Left ventricle myocardium inferior (tissue), 1 donor: ENCODE measurements around the gene RGS6. TPM values are rescaled to one million over a fixed set of nuclear protein-coding genes. Genes with fewer than 3 reads are reported as not detected.

Experiments used
- DNase-seq: peaks from one replicate; pipeline ENCODE4 v3.0.0-alpha.2; 2020
- H3K27ac ChIP-seq: fragments of 200-600 bp; replicated peaks from 2 replicates; pipeline ENCODE4 v1.8.0; 2021
- H3K27me3 ChIP-seq: fragments of 200-600 bp; 2 replicates; pipeline ENCODE4 v1.8.0; 2021; ENCODE audit warnings: low read depth
- H3K36me3 ChIP-seq: fragments of 200-600 bp; 2 replicates; pipeline ENCODE4 v1.8.0; 2021
- H3K4me1 ChIP-seq: fragments of 200-600 bp; 2 replicates; pipeline ENCODE4 v1.8.0; 2021
- H3K4me3 ChIP-seq: fragments of 200-600 bp; 2 replicates; pipeline ENCODE4 v1.8.0; 2021; ENCODE audit warnings: mild to moderate bottlenecking, moderate library complexity
- H3K9me3 ChIP-seq: fragments of 200-600 bp; replicated peaks from 2 replicates; pipeline ENCODE4 v1.8.0; 2021
- CTCF ChIP-seq: fragments of 200-600 bp; IDR thresholded peaks from 2 replicates; pipeline ENCODE4 v1.8.0; 2021; ENCODE audit warnings: antibody characterized with exemption, mild to moderate bottlenecking, borderline replicate concordance
- intact Hi-C: fragments of 100-400 bp; cut with micrococcal nuclease; formaldehyde crosslinking; loops from one replicate; pipeline ENCODE4 v1.11.0; 2022
- total RNA-seq: library from RNA; stranded (reverse); fragmentation: NEBNext Ultra II Directional; extraction: Animal tissue kit (Norgen Biotek cat#: 25700); gene quantifications from one replicate; pipeline ENCODE4 v1.2.1, GENCODE V29; 2021
- donor health status: DM: no; HTN: yes; CAD: no; lungs with severe emphysema.

RGS6 gene
- total RNA-seq, 1 donor from 2014 or later = 23.0 TPM

GRCh38 chr14:72408020-72408419 is 475.8 kb downstream of the RGS6 start:
- H3K4me1 ChIP-seq = peaks cover 5% of the 10 kb centered on the region
- intact Hi-C loops = no loop called here
- peak; percentile 9 for TF ChIP-seq CTCF
- DNase-seq = no peak
- no peaks in the 10 kb centered on the region for H3K27me3 ChIP-seq
- peaks cover 13% of the 10 kb centered on the region for H3K9me3 ChIP-seq
- no peaks in the 10 kb centered on the region for H3K36me3 ChIP-seq
- H3K27ac ChIP-seq = no peak overlapping the region
- H3K4me3 ChIP-seq = no peak overlapping the region

GRCh38 chr14:72409047-72409446 is 476.8 kb downstream of the RGS6 start:
- intact Hi-C loops = no loop called here
- Histone ChIP-seq H3K27ac (no peak overlapping the region), H3K9me3 (peaks cover 13% of the 10 kb centered on the region)

GRCh38 chr14:72416081-72416849 is 484.0 kb downstream of the RGS6 start:
- peaks cover 11% of the 10 kb centered on the region for H3K9me3 ChIP-seq
- no peaks in the 10 kb centered on the region for H3K4me1 ChIP-seq
- TF ChIP-seq CTCF = no peak
- no peak overlapping the region for H3K4me3 ChIP-seq
- no peak overlapping the region for H3K27ac ChIP-seq
- DNase-seq = no peak
- intact Hi-C loops = no loop called here
- H3K27me3 ChIP-seq = no peaks in the 10 kb centered on the region
- H3K36me3 ChIP-seq = no peaks in the 10 kb centered on the region

More at GRCh38 chr14:72409047-72409446, 476.8 kb downstream of the RGS6 start:
- Histone ChIP-seq H3K27me3 (no peaks in the 10 kb centered on the region), H3K36me3 (no peaks in the 10 kb centered on the region), H3K4me1 (peaks cover 5% of the 10 kb centered on the region), H3K4me3 (no peak overlapping the region)
- no peak for DNase-seq
- no peak for TF ChIP-seq CTCF

- intact Hi-C loops = no loop called here
- H3K36me3 ChIP-seq = no peaks in the 10 kb centered on the region
- H3K27ac ChIP-seq = no peak overlapping the region
- no peak for DNase-seq
- peak; percentile 25 for TF ChIP-seq CTCF
- peaks cover 11% of the 10 kb centered on the region for H3K9me3 ChIP-seq
- H3K4me3 ChIP-seq = no peak overlapping the region
- H3K4me1 ChIP-seq = no peaks in the 10 kb centered on the region
- no peaks in the 10 kb centered on the region for H3K27me3 ChIP-seq
Observed at GRCh38 chr14:72416892-72417291, 484.7 kb downstream of the RGS6 start.

GRCh38 chr14:72418806-72419205 is 486.6 kb downstream of the RGS6 start:
- no peak for DNase-seq
- Histone ChIP-seq H3K36me3 (no peaks in the 10 kb centered on the region), H3K27me3 (no peaks in the 10 kb centered on the region), H3K27ac (no peak overlapping the region), H3K4me3 (no peak overlapping the region), H3K9me3 (peaks cover 11% of the 10 kb centered on the region), H3K4me1 (peaks cover 1% of the 10 kb centered on the region)
- intact Hi-C loops = no loop called here
- no peak for TF ChIP-seq CTCF
